Activated naive CD8-positive, alpha-beta T cell (primary cell): ENCODE measurements around the gene PPIB.
A peak's percentile ranks its signal among the peaks of the same experiment; 100 is the strongest.

Experiments used
- H3K27ac Mint-ChIP-seq: one replicate; pipeline ENCODE4 v1.8.0; 2021; ENCODE audit warnings: mixed read lengths
- H3K27me3 Mint-ChIP-seq: one replicate; pipeline ENCODE4 v1.8.0; 2021; ENCODE audit warnings: mixed read lengths
- H3K36me3 Mint-ChIP-seq: one replicate; pipeline ENCODE4 v1.8.0; 2021; ENCODE audit warnings: mixed read lengths
- H3K4me1 Mint-ChIP-seq: one replicate; pipeline ENCODE4 v1.8.0; 2021; ENCODE audit warnings: low read depth, mixed read lengths
- H3K4me3 Mint-ChIP-seq: one replicate; pipeline ENCODE4 v1.8.0; 2021; ENCODE audit warnings: mild to moderate bottlenecking, mixed read lengths
- H3K9me3 Mint-ChIP-seq: one replicate; pipeline ENCODE4 v1.8.0; 2021; ENCODE audit warnings: low read depth, mixed read lengths

Gene PPIB

DNA sequence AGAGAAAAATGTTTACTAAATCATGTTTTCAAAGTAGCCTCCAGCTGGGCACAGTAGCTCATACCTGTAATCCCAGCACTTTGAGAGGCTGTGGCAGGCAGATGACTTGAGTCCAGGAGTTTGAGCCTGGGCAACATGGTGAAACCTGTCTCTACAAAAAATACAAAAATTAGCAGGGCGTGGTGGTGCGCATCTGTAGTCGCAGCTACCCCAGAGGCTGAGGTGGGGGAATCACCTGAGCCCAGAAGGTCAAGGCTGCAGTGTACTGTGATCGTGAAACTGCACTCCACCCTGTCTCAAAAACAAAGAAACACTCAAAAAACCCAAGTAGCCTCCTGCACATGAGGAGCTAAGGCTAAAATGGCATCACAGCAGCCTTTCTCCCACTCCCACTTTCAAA lies 1.6 kb upstream of the PPIB start:
- H3K27me3 Mint-ChIP-seq = no peaks in the 10 kb centered on the region
- no peak overlapping the region for H3K4me3 Mint-ChIP-seq
- peaks cover 11% of the 10 kb centered on the region for H3K36me3 Mint-ChIP-seq
- peak overlapping the region; percentile 92 for H3K27ac Mint-ChIP-seq
- peaks cover 35% of the 10 kb centered on the region for H3K4me1 Mint-ChIP-seq
- H3K9me3 Mint-ChIP-seq = no peaks in the 10 kb centered on the region

DNA sequence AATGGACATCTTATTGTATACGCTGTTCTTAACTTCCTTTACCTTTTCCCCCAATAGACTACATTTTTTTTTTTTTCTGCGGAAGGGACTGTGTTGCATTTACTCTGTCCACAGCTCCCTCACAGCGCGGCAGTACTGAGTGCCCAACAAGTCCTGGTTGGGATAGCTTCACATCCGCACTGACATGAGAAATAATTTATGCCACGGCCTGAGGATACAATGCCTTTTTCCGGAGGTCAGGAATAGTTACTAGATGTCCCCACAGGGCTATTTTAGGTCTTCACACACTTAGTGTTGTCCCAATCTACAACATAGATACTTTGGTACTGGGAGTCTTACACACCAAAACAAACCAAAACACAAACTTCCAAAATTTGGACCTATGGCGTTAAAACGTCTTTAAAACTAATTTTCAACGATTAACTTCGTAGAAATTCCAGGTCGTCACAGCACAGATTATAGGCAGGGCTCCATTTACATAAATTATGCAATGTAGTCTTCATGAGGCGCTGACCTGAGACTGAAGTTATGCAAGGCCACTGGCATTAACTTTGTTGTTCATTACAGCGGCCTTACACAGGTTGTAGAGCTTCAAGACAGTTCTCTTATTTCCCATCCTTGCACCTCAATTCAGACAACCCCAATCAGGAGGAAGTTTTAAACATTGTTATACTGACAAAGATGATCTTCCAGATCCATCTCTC lies 989 bp upstream of the PPIB start:
- Mint-ChIP-seq H3K9me3 (no peaks in the 10 kb centered on the region), H3K4me1 (peaks cover 39% of the 10 kb centered on the region), H3K4me3 (peak overlapping the region; percentile 85), H3K27me3 (no peaks in the 10 kb centered on the region), H3K36me3 (peaks cover 11% of the 10 kb centered on the region), H3K27ac (peak overlapping the region; percentile 92)

DNA sequence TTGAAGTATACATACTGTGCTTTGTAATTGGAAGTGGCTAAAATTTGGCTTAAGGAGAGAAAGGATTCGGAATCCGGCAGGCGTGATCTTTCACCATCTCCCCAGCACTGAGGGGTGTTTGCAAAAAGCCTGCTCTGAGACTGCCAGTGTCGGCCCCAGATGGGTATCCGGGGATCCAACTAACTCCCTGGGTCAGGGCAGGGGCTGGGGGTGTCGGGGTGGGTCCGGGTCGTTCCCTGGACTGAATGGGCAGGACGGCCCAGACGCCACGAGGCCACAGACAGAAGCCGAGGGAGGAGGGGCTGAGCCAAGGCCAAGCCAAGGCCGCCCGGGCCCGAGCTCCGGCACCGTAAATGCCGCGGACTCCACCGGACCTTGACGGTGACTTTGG lies 349 bp downstream of the PPIB start:
- peak overlapping the region; percentile 91 for H3K4me3 Mint-ChIP-seq
- no peaks in the 10 kb centered on the region for H3K9me3 Mint-ChIP-seq
- H3K27me3 Mint-ChIP-seq = no peaks in the 10 kb centered on the region
- peaks cover 14% of the 10 kb centered on the region for H3K36me3 Mint-ChIP-seq
- peak overlapping the region; percentile 77 for H3K27ac Mint-ChIP-seq
- peaks cover 47% of the 10 kb centered on the region for H3K4me1 Mint-ChIP-seq

DNA sequence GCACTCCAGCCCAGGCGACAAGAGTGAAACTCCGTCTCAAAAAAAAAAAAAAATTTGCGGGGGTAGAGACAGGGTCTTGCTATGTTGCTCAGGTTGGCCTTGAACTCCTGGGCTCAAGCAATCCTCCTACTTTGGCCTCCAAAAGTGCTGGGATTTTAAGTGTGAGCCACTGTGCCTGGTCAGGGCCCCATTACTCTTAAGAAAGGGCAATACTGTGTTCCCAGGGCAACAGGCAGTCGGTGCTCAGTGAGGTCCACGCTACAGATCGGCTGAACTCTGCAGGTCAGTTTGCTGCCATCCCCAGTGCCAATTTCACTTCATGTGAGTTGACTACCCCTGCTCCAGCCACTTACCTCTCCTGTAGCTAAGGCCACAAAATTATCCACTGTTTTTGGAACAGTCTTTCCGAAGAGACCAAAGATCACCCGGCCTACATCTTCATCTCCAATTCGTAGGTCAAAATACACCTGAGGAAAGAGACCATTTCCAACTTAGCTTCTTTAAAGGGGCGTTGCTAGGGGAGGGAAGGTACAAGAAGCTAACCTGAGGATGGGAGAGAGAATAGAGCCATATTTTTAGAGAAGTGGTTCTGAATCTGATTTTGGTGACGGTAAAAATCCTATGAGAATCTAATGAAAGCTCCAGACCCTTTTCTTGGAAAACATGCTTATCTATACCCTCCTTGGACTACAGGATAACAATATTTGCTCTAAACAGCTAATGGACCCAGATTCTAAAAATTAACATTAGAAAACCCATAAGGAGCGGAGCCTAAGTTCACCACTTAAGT lies 939 bp downstream of the PPIB start:
- Mint-ChIP-seq H3K27ac (peak overlapping the region; percentile 77), H3K4me3 (peak overlapping the region; percentile 91), H3K4me1 (peaks cover 47% of the 10 kb centered on the region), H3K27me3 (no peaks in the 10 kb centered on the region), H3K36me3 (peaks cover 14% of the 10 kb centered on the region), H3K9me3 (no peaks in the 10 kb centered on the region)

DNA sequence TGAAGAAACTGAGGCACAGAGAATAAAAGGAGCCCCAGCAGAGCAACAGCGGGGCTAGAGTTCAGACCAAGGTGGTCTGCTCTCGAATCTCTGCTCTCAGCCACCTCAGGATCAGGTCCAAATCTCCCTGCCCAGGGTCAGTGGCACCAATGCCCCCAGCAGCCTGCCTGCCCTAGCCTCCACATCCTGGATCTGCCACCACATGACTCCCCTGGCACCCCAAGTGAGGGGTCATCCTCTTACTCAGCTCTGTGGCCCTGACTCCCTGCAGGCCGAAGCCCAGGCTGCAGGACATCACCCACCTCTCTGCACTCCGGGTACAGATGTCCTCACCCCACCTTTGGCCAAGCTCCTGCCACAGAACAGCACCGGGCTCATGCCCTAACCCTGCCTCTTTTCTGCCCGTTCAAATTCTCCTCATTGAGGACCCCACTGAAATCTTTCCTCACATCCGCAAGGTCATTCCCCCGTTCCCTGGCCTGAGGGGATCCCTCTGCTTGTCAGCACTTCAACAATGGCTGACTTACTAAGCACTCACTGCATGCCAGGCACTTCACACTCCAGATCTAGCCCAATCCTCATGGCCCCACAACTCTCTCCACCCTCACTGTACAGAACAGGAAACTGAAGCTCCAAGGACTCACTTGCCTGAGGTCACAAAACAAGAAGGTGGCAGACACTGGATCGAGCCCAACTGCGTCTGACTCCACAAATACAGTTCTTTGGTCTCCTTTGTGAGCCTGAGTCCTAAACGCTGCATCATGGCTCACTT lies 4.3 kb downstream of the PPIB start:
- Mint-ChIP-seq H3K27ac (peak overlapping the region; percentile 81), H3K36me3 (peaks cover 14% of the 10 kb centered on the region), H3K27me3 (no peaks in the 10 kb centered on the region), H3K9me3 (no peaks in the 10 kb centered on the region), H3K4me1 (peaks cover 36% of the 10 kb centered on the region), H3K4me3 (peak overlapping the region; percentile 52)

DNA sequence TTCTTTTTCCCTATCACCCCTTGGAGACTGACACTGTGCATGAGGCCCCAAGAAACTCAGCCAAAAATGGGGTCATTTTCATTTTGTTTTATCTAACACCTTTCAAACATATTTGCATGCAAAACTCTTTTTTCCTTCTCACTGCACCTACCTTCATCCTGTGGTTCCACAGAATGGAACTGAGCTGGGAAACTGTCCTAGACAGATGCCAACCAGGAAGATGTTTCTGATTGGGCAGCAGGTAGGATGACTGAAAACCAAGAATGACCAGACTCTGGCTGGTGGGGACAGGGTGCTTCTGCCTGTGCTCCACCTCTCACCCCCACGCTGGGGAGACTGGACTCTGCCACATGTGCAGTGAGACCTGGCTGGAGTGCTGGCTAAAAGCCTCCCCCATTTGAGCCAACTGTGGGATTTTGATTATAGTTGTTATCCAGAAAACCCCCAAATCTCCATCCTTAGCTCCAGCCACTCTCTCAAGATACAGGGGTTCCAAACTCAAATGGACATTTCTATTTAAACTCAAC lies 5.2 kb downstream of the PPIB start:
- peaks cover 14% of the 10 kb centered on the region for H3K36me3 Mint-ChIP-seq
- peaks cover 39% of the 10 kb centered on the region for H3K4me1 Mint-ChIP-seq
- no peak overlapping the region for H3K4me3 Mint-ChIP-seq
- H3K27me3 Mint-ChIP-seq = no peaks in the 10 kb centered on the region
- H3K9me3 Mint-ChIP-seq = no peaks in the 10 kb centered on the region
- H3K27ac Mint-ChIP-seq = no peak overlapping the region

DNA sequence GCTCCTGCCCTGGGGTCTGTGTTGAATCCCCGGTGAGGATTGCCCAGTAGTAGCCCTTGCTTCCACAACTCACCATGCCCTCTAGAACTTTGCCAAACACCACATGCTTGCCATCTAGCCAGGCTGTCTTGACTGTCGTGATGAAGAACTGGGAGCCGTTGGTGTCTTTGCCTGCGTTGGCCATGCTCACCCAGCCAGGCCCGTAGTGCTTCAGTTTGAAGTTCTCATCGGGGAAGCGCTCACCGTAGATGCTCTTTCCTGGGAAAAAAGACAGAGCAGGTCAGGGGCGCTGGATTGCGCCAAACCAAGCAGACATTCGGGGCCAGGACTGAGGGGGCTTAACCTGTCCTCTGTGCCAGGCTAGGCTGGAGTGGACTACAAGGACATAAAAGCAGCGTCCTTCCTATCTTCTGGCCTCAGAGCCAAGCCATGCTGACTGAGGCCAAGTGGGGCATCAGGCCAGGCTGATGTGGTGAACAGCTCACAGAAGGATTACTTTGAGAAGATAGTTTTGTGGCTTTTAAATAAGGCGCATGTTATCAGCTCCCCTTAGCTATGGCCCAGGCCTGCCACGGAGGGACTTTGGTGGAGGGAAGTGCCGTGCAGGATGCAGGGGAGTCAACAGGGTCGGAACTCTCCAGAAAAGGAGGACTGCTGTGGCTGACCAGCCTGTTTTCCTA lies 6.0 kb downstream of the PPIB start:
- Mint-ChIP-seq H3K27ac (no peak overlapping the region), H3K9me3 (no peaks in the 10 kb centered on the region), H3K36me3 (peaks cover 9% of the 10 kb centered on the region), H3K4me1 (peaks cover 36% of the 10 kb centered on the region), H3K4me3 (no peak overlapping the region), H3K27me3 (no peaks in the 10 kb centered on the region)

DNA sequence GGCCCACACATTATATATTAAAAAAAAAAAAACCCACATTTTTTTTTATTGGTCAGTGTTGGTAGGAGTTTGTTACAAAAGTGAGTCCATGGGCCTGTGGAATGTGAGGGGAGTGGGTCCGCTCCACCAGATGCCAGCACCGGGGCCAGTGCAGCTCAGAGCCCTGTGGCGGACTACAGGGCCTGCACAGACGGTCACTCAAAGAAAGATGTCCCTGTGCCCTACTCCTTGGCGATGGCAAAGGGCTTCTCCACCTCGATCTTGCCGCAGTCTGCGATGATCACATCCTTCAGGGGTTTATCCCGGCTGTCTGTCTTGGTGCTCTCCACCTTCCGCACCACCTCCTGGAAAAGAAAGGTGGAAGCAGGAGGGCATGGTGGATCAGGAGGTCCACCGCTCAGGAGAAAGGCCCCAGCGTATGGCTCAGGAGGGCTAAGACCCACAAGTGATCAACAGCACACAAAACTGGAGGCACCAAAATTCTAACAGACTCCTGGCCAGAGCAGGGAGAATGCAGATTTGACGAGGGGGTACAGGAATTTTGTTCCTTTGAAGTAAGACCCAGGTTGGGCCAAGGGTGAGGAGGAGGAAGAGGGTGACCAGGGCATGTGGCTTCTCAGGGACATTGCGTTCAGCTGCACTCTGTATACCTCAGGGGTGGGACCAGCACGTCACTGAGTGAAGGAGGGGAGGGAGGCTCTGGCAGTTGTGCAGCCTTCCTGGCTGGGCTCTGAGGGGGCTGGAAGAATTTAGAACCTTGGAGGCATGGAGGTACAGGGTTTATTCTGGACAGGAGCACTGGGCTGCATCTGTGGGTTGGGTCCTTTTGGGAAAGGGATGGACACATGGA lies 6.8 kb downstream of the PPIB start:
- Mint-ChIP-seq H3K27ac (no peak overlapping the region), H3K36me3 (peaks cover 8% of the 10 kb centered on the region), H3K27me3 (no peaks in the 10 kb centered on the region)

DNA sequence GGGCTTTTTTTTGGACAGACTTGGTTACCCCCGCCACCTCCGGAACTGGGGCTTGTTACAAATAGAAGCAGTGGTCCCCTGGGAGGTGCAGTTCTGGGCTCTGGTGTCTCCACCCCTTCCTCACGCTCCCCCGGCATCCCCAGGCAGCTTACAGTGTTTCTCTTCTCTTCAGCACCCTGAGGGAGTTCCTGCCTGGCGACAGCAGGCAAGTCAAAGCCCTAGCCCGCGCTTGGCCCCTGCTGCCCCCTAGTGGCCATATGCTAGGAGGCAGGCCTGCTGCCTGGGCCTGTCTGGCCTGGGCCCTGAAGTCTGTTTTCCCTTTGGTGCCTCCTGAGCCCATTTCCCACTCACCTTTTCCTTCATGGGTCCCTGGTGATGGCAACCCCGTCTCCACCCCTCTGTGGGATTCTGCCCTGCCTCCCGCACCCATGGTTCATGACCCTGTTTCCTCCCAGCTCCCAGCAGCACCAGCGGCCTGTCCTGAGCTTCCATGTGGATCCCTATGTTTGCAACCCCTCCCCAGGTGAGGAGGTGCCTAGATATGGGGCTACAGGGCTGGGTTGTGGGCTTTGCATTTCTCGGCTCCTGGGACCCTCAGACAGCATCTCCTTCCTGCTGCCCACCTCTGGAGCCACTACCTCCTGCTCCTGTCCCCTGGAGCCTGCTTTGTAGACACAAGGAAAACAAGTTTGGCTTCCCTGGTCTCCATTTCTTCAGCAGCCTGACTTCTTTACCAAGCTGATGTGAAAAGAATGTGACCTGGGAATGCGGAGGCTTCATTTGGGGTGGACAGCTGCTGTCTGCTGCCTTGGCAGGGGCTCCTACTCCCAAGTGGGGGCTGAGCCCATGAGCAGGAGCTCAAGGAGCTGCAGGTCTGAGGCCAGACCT lies 9.1 kb downstream of the PPIB start:
- Mint-ChIP-seq H3K9me3 (no peaks in the 10 kb centered on the region), H3K27ac (peak overlapping the region; percentile 46), H3K4me1 (peaks cover 30% of the 10 kb centered on the region), H3K4me3 (peak overlapping the region; percentile 80), H3K36me3 (peaks cover 3% of the 10 kb centered on the region), H3K27me3 (peaks cover 2% of the 10 kb centered on the region)

More for the DNA sequence above, 6.8 kb downstream of the PPIB start:
- Mint-ChIP-seq H3K9me3 (no peaks in the 10 kb centered on the region), H3K4me1 (peaks cover 34% of the 10 kb centered on the region), H3K4me3 (no peak overlapping the region)

DNA sequence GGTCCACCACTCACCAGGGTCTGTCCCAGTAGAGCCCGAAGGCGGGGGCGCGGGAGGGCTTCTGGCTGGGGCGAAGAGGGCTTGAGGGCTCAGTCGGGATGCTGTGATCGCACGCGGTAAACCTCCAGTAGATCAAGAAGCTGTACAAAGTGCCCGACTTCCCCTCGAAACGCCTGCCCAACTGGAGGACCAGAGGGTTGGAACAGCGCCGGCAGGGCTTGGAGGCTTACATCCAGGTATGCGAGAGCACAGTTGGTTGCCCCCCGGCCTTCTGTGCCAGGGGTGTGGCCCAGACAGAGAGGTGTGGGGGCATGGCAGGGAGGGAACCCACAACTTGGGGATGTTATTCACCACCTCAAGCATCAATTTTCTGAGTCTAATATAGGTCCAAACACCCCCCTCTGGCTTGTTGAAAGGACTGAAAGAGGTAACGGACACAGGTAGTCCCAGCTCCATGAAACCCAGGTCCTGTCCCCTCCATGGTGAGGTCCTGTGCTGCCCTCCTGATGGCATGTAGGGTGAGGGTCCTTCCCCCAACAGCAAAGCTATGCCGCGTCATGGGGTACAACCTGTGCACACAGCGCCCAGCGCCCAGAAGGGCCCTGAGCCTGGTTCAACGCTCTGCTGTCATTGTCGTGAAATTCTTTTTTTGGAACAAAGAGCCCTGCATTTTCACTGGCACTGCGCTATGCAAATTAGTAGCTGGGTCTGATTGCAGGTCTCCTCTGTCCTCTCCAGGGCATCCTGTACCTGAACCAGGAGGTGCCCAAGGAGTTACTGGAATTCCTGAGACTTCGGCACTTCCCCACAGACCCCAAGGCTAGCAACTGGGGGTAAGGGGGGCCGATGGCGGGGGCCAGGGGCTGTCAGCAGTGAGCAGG lies 10.1 kb downstream of the PPIB start:
- Mint-ChIP-seq H3K9me3 (no peaks in the 10 kb centered on the region), H3K27ac (no peak overlapping the region), H3K36me3 (no peaks in the 10 kb centered on the region), H3K4me3 (peak overlapping the region; percentile 52), H3K27me3 (peaks cover 2% of the 10 kb centered on the region), H3K4me1 (peaks cover 22% of the 10 kb centered on the region)

DNA sequence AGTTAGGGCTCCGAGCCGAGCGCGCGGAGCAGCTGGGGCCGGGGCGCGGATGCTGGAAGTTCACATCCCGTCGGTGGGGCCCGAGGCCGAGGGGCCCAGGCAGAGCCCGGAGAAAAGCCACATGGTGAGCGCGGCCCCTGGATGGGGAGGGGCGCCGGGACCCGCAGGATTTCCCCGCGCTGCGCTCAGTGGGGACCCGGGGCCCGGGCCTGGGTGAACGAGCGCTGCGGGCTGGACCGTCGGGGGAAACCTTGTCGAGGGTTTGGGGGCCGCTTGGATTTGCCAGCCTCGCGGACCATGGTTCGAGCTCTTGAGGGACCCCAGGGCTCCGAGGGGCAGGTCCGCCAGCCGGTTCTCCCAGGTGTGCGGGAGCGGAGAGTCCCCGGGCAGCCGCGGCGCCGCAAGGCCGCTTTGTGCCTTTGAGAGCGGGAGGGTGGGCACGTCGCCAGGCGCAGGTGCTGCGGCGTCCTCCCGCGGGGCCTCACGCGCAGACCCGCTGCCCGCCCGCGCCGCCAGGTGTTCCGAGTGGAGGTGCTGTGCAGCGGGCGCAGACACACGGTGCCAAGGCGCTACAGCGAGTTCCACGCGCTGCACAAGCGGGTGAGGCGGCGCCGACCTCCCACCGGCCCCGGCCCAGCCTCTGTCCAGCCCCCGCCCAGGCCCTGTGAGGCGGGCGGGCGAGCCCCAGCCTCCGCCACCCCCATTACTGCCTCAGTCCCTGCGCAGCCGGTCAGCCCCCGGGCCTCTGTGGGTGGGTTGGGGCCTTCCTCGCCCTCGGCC lies 10.9 kb downstream of the PPIB start, which contains the start of gene SNX22:
Gene SNX22, plus strand, starts transcription at position 5 of the 780 bp plus-strand sequence. Its CDS starts 45 bp downstream, at position 50.
- peaks cover 22% of the 10 kb centered on the region for H3K4me1 Mint-ChIP-seq
- H3K27ac Mint-ChIP-seq = no peak within 1 kb of the TSS
- peaks cover 2% of the 10 kb centered on the region for H3K27me3 Mint-ChIP-seq

More for the DNA sequence above, 10.9 kb downstream of the PPIB start, which contains the start of gene SNX22:
- Mint-ChIP-seq H3K4me3 (peak within 1 kb of the TSS; percentile 82), H3K36me3 (no peaks in the 10 kb centered on the region), H3K9me3 (no peaks in the 10 kb centered on the region)
